WTC11 (cell line): ENCODE data around the gene CD1B. TPM values are rescaled to one million over a fixed set of nuclear protein-coding genes. Genes with fewer than 3 reads are reported as not detected.
"Not testable (repeated sequence)": the region's sequence is repeated elsewhere in the genome, so short reads cannot be mapped to it uniquely, and the experiment has no call there.

ENCODE experiments used
- ATAC-seq: fragments of 200-7000 bp; cut with Tn5 transposase; 2 replicates; pipeline ENCODE4 v1.10.0; 2021; ENCODE audit warnings: mild to moderate bottlenecking, moderate library complexity
- CTCF ChIA-PET: fragments of 300-600 bp; sonication (Branson Sonifier 250); formaldehyde crosslinking; loops from one replicate; lab custom pipeline; 2021; ENCODE audit warnings: antibody characterized with exemption; lab: Charles Lee
- POLR2A ChIA-PET: fragments of 350-600 bp; sonication (Branson Sonifier 250); formaldehyde crosslinking; loops from one replicate; lab custom pipeline; 2021; ENCODE audit warnings: antibody characterized with exemption; lab: Charles Lee
- DNase-seq: peaks from one replicate; pipeline ENCODE4 v3.0.0; 2021; ENCODE audit warnings: low spot score
- H3K27ac Mint-ChIP-seq: 2 replicates; pipeline ENCODE4 v1.8.0; 2021; ENCODE audit warnings: mixed read lengths
- H3K27me3 Mint-ChIP-seq: 2 replicates; pipeline ENCODE4 v1.8.0; 2021; ENCODE audit warnings: low read depth, mild to moderate bottlenecking, moderate library complexity, mixed read lengths
- H3K36me3 Mint-ChIP-seq: 2 replicates; pipeline ENCODE4 v1.8.0; 2021; ENCODE audit warnings: mixed read lengths
- H3K4me1 Mint-ChIP-seq: 2 replicates; pipeline ENCODE4 v1.8.0; 2022; ENCODE audit warnings: mixed read lengths
- H3K4me3 Mint-ChIP-seq: 2 replicates; pipeline ENCODE4 v1.8.0; 2021; ENCODE audit warnings: mild to moderate bottlenecking, moderate library complexity, mixed read lengths
- H3K9me3 Mint-ChIP-seq: 2 replicates; pipeline ENCODE4 v1.8.0; 2021; ENCODE audit warnings: mixed read lengths
- CREB1 ChIP-seq: sonication (generic); formaldehyde crosslinking; IDR thresholded peaks from 2 replicates; pipeline ENCODE4 v1.8.0; 2023; ENCODE audit warnings: mild to moderate bottlenecking, missing genetic modification reagents
- CREM ChIP-seq: sonication (generic); formaldehyde crosslinking; IDR thresholded peaks from 2 replicates; pipeline ENCODE4 v1.8.1; 2022; ENCODE audit warnings: mild to moderate bottlenecking, missing genetic modification reagents, moderate library complexity
- ELF4 ChIP-seq: sonication (generic); formaldehyde crosslinking; IDR thresholded peaks from 2 replicates; pipeline ENCODE4 v1.8.1; 2022; ENCODE audit warnings: low read depth, mild to moderate bottlenecking, moderate library complexity, missing genetic modification reagents
- ESRRA ChIP-seq: sonication (generic); formaldehyde crosslinking; IDR thresholded peaks from 2 replicates; pipeline ENCODE4 v1.8.1; 2022; ENCODE audit warnings: mild to moderate bottlenecking, missing genetic modification reagents, borderline replicate concordance
- FOXJ3 ChIP-seq: sonication (generic); formaldehyde crosslinking; IDR thresholded peaks from 2 replicates; pipeline ENCODE4 v1.9.0; 2021; ENCODE audit warnings: missing genetic modification reagents, mild to moderate bottlenecking, borderline replicate concordance
- FOXP1 ChIP-seq: sonication (generic); formaldehyde crosslinking; IDR thresholded peaks from 2 replicates; pipeline ENCODE4 v1.8.0; 2022; ENCODE audit warnings: missing genetic modification reagents, mild to moderate bottlenecking, moderate library complexity, borderline replicate concordance
- HMGXB4 ChIP-seq: sonication (generic); formaldehyde crosslinking; IDR thresholded peaks from 2 replicates; pipeline ENCODE4 v1.8.1; 2023; ENCODE audit warnings: mild to moderate bottlenecking, moderate library complexity, missing genetic modification reagents
- NR3C1 ChIP-seq: sonication (generic); formaldehyde crosslinking; conservative IDR thresholded peaks from 2 replicates; pipeline ENCODE4 v1.8.1; 2023; ENCODE audit warnings: low read depth, mild to moderate bottlenecking, missing genetic modification reagents
- ZNF532 ChIP-seq: fragments of 250-450 bp; sonication (Bioruptor Pico); IDR thresholded peaks from 2 replicates; pipeline ENCODE4 v1.9.0; 2021; ENCODE audit warnings: mild to moderate bottlenecking, borderline replicate concordance
- total RNA-seq: library from RNA; stranded (reverse); gene quantifications from 3 replicates; pipeline ENCODE4 v1.2.3, GENCODE V29; 2021
- TF ChIP-seq, protein P1 (sequence below): fragments of 250-450 bp; sonication (Bioruptor Pico); IDR thresholded peaks from 2 replicates; pipeline ENCODE4 v1.8.0; 2021; ENCODE audit warnings: mild to moderate bottlenecking
- TF ChIP-seq, protein P2 (sequence below): fragments of 250-450 bp; sonication (Bioruptor Pico); IDR thresholded peaks from 2 replicates; pipeline ENCODE4 v1.9.0; 2021; ENCODE audit warnings: mild to moderate bottlenecking
- TF ChIP-seq, protein P3 (sequence below): sonication (generic); formaldehyde crosslinking; IDR thresholded peaks from 2 replicates; pipeline ENCODE4 v1.8.1; 2022; ENCODE audit warnings: mild to moderate bottlenecking, missing genetic modification reagents, moderate library complexity, borderline replicate concordance
- TF ChIP-seq, protein P4 (sequence below): sonication (generic); formaldehyde crosslinking; IDR thresholded peaks from 2 replicates; pipeline ENCODE4 v1.8.1; 2022; ENCODE audit warnings: low read depth, mild to moderate bottlenecking, moderate library complexity, missing genetic modification reagents, borderline replicate concordance

Gene CD1B
- total RNA-seq, 1 experiment from 2014 or later, result not detected

- ChIA-PET POLR2A (no interaction called here), CTCF (no interaction called here)
- no peak for DNase-seq
- Mint-ChIP-seq H3K27me3 (no peaks in the 10 kb centered on the region), H3K4me3 (no peak overlapping the region), H3K27ac (no peak overlapping the region), H3K36me3 (0 out of 2 replicates have a peak, but pooled peaks cover 5% of the 10 kb centered on the region), H3K9me3 (peaks cover 14% of the 10 kb centered on the region), H3K4me1 (no peaks in the 10 kb centered on the region)
- ATAC-seq, result no peak
- TF ChIP-seq HMGXB4 (no peak), ZNF532 (no peak), CREB1 (CRISPR knock-in tag) (no peak), FOXJ3 (CRISPR knock-in tag) (no peak), NR3C1 (CRISPR knock-in tag) (no peak), ELF4 (no peak), FOXP1 (no peak), CREM (CRISPR knock-in tag) (no peak), ESRRA (CRISPR knock-in tag) (no peak)
- TF ChIP-seq, protein P1, sequence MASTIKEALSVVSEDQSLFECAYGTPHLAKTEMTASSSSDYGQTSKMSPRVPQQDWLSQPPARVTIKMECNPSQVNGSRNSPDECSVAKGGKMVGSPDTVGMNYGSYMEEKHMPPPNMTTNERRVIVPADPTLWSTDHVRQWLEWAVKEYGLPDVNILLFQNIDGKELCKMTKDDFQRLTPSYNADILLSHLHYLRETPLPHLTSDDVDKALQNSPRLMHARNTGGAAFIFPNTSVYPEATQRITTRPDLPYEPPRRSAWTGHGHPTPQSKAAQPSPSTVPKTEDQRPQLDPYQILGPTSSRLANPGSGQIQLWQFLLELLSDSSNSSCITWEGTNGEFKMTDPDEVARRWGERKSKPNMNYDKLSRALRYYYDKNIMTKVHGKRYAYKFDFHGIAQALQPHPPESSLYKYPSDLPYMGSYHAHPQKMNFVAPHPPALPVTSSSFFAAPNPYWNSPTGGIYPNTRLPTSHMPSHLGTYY (CRISPR knock-in tag), result no peak
- TF ChIP-seq, protein P2, sequence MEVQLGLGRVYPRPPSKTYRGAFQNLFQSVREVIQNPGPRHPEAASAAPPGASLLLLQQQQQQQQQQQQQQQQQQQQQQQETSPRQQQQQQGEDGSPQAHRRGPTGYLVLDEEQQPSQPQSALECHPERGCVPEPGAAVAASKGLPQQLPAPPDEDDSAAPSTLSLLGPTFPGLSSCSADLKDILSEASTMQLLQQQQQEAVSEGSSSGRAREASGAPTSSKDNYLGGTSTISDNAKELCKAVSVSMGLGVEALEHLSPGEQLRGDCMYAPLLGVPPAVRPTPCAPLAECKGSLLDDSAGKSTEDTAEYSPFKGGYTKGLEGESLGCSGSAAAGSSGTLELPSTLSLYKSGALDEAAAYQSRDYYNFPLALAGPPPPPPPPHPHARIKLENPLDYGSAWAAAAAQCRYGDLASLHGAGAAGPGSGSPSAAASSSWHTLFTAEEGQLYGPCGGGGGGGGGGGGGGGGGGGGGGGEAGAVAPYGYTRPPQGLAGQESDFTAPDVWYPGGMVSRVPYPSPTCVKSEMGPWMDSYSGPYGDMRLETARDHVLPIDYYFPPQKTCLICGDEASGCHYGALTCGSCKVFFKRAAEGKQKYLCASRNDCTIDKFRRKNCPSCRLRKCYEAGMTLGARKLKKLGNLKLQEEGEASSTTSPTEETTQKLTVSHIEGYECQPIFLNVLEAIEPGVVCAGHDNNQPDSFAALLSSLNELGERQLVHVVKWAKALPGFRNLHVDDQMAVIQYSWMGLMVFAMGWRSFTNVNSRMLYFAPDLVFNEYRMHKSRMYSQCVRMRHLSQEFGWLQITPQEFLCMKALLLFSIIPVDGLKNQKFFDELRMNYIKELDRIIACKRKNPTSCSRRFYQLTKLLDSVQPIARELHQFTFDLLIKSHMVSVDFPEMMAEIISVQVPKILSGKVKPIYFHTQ (CRISPR knock-in tag), result no peak
- TF ChIP-seq, protein P3, sequence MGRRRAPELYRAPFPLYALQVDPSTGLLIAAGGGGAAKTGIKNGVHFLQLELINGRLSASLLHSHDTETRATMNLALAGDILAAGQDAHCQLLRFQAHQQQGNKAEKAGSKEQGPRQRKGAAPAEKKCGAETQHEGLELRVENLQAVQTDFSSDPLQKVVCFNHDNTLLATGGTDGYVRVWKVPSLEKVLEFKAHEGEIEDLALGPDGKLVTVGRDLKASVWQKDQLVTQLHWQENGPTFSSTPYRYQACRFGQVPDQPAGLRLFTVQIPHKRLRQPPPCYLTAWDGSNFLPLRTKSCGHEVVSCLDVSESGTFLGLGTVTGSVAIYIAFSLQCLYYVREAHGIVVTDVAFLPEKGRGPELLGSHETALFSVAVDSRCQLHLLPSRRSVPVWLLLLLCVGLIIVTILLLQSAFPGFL (CRISPR knock-in tag), result no peak
- TF ChIP-seq, protein P4, sequence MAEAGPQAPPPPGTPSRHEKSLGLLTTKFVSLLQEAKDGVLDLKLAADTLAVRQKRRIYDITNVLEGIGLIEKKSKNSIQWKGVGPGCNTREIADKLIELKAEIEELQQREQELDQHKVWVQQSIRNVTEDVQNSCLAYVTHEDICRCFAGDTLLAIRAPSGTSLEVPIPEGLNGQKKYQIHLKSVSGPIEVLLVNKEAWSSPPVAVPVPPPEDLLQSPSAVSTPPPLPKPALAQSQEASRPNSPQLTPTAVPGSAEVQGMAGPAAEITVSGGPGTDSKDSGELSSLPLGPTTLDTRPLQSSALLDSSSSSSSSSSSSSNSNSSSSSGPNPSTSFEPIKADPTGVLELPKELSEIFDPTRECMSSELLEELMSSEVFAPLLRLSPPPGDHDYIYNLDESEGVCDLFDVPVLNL (CRISPR knock-in tag), result no peak
These were observed 43.5 kb upstream of the CD1B start for GRCh38 chr1:158374860-158375259.

GRCh38 chr1:158374101-158374500, 42.8 kb upstream of the CD1B start:
- DNase-seq, H3K4me1 Mint-ChIP-seq, H3K4me3 Mint-ChIP-seq, H3K27ac Mint-ChIP-seq, CTCF ChIA-PET, H3K36me3 Mint-ChIP-seq, ATAC-seq, POLR2A ChIA-PET, H3K27me3 Mint-ChIP-seq: not testable (repeated sequence)
- H3K9me3 Mint-ChIP-seq, result peaks cover 14% of the 10 kb centered on the region
